ENCODE data around the gene SF3A1.
"Not testable (repeated sequence)": the region's sequence is repeated elsewhere in the genome, so short reads cannot be mapped to it uniquely, and the experiment has no call there.

SF3A1 gene

GRCh38 chr22:30347255-30347892 is 9.3 kb downstream of the SF3A1 start:
- DNase-seq, result no peak

GRCh38 chr22:30344447-30345200 is 12.1 kb downstream of the SF3A1 start:
- DNase-seq, result no peak

- DNase-seq, result no peak
These were observed 15.6 kb downstream of the SF3A1 start for GRCh38 chr22:30340911-30341685.

GRCh38 chr22:30338802-30339201 is 17.9 kb downstream of the SF3A1 start:
- DNase-seq, result no peak

- not testable (repeated sequence) for DNase-seq
These were observed 18.4 kb downstream of the SF3A1 start for GRCh38 chr22:30338341-30338740.

- no peak for DNase-seq
These were observed 19.3 kb downstream of the SF3A1 start for GRCh38 chr22:30337461-30337778.

GRCh38 chr22:30336752-30337460 is 19.8 kb downstream of the SF3A1 start:
- no peak for DNase-seq

- no peak for DNase-seq
These were observed 21.5 kb downstream of the SF3A1 start for GRCh38 chr22:30335236-30335635.

- no peak for DNase-seq
These were observed 22.0 kb downstream of the SF3A1 start for GRCh38 chr22:30334646-30335045.

- no peak for DNase-seq
These were observed 23.0 kb downstream of the SF3A1 start for GRCh38 chr22:30333707-30334087.

- DNase-seq, result no peak
These were observed 23.5 kb downstream of the SF3A1 start for GRCh38 chr22:30332994-30333706.

GRCh38 chr22:30332551-30332950 is 24.1 kb downstream of the SF3A1 start:
- no peak for DNase-seq

- no peak for DNase-seq
These were observed 28.1 kb downstream of the SF3A1 start for GRCh38 chr22:30328466-30329049.

- no peak for DNase-seq
These were observed 28.8 kb downstream of the SF3A1 start for GRCh38 chr22:30327864-30328345.

GRCh38 chr22:30326706-30327362 is 29.9 kb downstream of the SF3A1 start, which contains the start of gene TBC1D10A:
TSS of gene TBC1D10A (minus strand) at chr22:30326941. CDS start at chr22:30326881, 60 bp downstream.
- peak; percentile 93 for DNase-seq

GRCh38 chr22:30326255-30326705 is 30.4 kb downstream of the SF3A1 start:
- DNase-seq, result peak; percentile 65

- DNase-seq, result no peak
These were observed 30.9 kb downstream of the SF3A1 start for GRCh38 chr22:30325724-30326254.

- no peak for DNase-seq
These were observed 31.5 kb downstream of the SF3A1 start for GRCh38 chr22:30325065-30325720.

GRCh38 chr22:30324014-30324730 is 32.5 kb downstream of the SF3A1 start:
- no peak for DNase-seq

- no peak for DNase-seq
These were observed 33.4 kb downstream of the SF3A1 start for GRCh38 chr22:30323246-30323645.
